Measurements from ENCODE around the gene SSX4.
"Not testable (repeated sequence)": the region's sequence is repeated elsewhere in the genome, so short reads cannot be mapped to it uniquely, and the experiment has no call there.

DNA sequence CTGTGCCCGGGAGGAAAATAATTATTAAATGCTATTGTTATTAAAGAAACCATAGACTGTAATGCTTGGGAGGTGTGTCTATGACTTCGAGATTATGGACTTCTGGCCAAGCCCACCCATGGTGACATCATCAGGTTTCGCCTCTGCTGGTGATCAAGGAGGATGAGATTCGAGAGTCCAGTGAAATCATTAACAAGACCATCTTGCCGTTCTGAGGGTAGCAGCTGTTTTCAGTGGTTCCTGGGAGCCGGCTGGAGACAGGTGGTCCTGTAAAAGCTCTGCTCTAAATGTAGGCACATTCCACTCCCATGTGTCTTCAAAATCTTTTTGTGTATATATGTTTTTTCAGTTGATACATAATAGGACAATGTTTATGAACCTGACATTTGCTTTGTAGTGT is 24.1 kb upstream of the SSX4 start:
- TF ChIP-seq CTCF, POLR2A (IDR thresholded peaks at IDR 0.05): not testable (repeated sequence)

All from prostate gland (tissue), 2 donors.